ENCODE results near the gene PCDHGA1. TPM values are rescaled to one million over a fixed set of nuclear protein-coding genes. Genes with fewer than 3 reads are reported as not detected.
"Not testable (repeated sequence)": the region's sequence is repeated elsewhere in the genome, so short reads cannot be mapped to it uniquely, and the experiment has no call there.

Gene PCDHGA1
- total RNA-seq, 1 donor from 2014 or later = 0.47 TPM

DNA sequence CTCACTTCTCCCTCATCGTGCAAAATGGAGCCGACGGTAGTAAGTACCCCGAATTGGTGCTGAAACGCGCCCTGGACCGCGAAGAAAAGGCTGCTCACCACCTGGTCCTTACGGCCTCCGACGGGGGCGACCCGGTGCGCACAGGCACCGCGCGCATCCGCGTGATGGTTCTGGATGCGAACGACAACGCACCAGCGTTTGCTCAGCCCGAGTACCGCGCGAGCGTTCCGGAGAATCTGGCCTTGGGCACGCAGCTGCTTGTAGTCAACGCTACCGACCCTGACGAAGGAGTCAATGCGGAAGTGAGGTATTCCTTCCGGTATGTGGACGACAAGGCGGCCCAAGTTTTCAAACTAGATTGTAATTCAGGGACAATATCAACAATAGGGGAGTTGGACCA lies 101.0 kb downstream of the PCDHGA1 start:
- no peak overlapping the region for H3K27ac Mint-ChIP-seq
- TF ChIP-seq, protein P1, sequence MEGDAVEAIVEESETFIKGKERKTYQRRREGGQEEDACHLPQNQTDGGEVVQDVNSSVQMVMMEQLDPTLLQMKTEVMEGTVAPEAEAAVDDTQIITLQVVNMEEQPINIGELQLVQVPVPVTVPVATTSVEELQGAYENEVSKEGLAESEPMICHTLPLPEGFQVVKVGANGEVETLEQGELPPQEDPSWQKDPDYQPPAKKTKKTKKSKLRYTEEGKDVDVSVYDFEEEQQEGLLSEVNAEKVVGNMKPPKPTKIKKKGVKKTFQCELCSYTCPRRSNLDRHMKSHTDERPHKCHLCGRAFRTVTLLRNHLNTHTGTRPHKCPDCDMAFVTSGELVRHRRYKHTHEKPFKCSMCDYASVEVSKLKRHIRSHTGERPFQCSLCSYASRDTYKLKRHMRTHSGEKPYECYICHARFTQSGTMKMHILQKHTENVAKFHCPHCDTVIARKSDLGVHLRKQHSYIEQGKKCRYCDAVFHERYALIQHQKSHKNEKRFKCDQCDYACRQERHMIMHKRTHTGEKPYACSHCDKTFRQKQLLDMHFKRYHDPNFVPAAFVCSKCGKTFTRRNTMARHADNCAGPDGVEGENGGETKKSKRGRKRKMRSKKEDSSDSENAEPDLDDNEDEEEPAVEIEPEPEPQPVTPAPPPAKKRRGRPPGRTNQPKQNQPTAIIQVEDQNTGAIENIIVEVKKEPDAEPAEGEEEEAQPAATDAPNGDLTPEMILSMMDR (IDR thresholded peaks at IDR 0.05; ENCODE audit: unreplicated experiment) = no peak
- no peak for DNase-seq (ENCODE audit: low spot score in 2 of 2, unreplicated experiment in 2 of 2)
- peaks cover 65% of the 10 kb centered on the region for H3K36me3 Mint-ChIP-seq
- H3K9me3 Mint-ChIP-seq = peaks cover 56% of the 10 kb centered on the region
- H3K4me1 Mint-ChIP-seq = no peaks in the 10 kb centered on the region
- H3K27me3 Mint-ChIP-seq (ENCODE audit: low read depth) = no peaks in the 10 kb centered on the region
- H3K4me3 Mint-ChIP-seq = no peak overlapping the region

DNA sequence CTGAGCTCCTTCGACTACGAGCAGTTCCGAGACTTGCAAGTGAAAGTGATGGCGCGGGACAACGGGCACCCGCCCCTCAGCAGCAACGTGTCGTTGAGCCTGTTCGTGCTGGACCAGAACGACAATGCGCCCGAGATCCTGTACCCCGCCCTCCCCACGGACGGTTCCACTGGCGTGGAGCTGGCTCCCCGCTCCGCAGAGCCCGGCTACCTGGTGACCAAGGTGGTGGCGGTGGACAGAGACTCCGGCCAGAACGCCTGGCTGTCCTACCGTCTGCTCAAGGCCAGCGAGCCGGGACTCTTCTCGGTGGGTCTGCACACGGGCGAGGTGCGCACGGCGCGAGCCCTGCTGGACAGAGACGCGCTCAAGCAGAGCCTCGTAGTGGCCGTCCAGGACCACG lies 102.0 kb downstream of the PCDHGA1 start:
- not testable (repeated sequence) for H3K4me1 Mint-ChIP-seq; H3K27me3 Mint-ChIP-seq (ENCODE audit: low read depth); H3K4me3 Mint-ChIP-seq; DNase-seq (ENCODE audit: low spot score in 2 of 2, unreplicated experiment in 2 of 2); H3K27ac Mint-ChIP-seq
- Mint-ChIP-seq H3K36me3 (peaks cover 65% of the 10 kb centered on the region), H3K9me3 (peaks cover 58% of the 10 kb centered on the region)

DNA sequence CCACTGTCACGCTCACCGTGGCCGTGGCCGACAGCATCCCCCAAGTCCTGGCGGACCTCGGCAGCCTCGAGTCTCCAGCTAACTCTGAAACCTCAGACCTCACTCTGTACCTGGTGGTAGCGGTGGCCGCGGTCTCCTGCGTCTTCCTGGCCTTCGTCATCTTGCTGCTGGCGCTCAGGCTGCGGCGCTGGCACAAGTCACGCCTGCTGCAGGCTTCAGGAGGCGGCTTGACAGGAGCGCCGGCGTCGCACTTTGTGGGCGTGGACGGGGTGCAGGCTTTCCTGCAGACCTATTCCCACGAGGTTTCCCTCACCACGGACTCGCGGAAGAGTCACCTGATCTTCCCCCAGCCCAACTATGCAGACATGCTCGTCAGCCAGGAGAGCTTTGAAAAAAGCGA lies 102.4 kb downstream of the PCDHGA1 start:
- H3K27me3 Mint-ChIP-seq (ENCODE audit: low read depth); H3K27ac Mint-ChIP-seq; H3K4me3 Mint-ChIP-seq; H3K4me1 Mint-ChIP-seq; DNase-seq (ENCODE audit: low spot score in 2 of 2, unreplicated experiment in 2 of 2): not testable (repeated sequence)
- Mint-ChIP-seq H3K9me3 (peaks cover 60% of the 10 kb centered on the region), H3K36me3 (peaks cover 65% of the 10 kb centered on the region)

DNA sequence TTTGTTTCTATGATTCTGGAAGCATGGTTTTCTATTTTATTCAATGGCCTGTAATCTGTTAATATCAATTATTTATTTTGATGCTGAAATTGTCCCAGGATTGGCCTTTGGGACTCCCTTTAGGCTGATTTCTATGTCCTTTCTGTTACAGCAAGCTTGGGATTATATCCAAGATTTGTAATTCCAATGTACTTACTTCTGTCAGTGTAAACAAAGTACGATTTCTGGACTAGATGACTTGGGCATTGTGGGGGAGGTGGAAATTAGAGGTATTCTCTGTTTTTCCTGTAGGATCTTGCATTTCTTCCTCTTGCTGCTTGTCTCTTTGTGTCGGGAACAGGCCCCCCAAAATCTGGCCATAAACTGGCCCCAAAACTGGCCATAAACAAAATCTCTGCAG lies 103.7 kb downstream of the PCDHGA1 start:
- Mint-ChIP-seq H3K4me1 (no peaks in the 10 kb centered on the region), H3K27ac (no peak overlapping the region), H3K27me3 (ENCODE audit: low read depth) (no peaks in the 10 kb centered on the region), H3K36me3 (peaks cover 62% of the 10 kb centered on the region), H3K9me3 (peaks cover 60% of the 10 kb centered on the region), H3K4me3 (no peak overlapping the region)
- DNase-seq (ENCODE audit: low spot score in 2 of 2, unreplicated experiment in 2 of 2) = no peak
- TF ChIP-seq, protein P1 (IDR thresholded peaks at IDR 0.05; ENCODE audit: unreplicated experiment) = no peak

DNA sequence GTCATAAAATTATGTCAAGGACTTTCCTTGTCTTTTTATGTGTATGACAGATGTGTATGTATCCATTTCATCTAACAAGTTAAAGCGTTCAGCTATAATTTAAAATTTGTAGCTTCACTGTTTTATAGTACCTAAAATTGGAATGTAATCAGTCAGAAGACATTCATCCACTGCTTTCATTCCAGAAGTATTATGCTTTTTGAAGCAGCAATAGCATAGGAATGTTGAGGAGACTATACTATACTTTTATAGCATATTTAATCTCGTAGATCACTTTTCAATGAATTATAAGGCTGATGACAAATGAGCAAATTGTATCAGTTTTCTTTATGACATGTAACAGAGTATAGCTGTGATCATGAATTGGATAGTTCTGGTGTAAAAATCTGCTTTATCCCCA lies 106.9 kb downstream of the PCDHGA1 start:
- peaks cover 73% of the 10 kb centered on the region for H3K36me3 Mint-ChIP-seq
- H3K9me3 Mint-ChIP-seq = peaks cover 67% of the 10 kb centered on the region
- DNase-seq (ENCODE audit: low spot score in 2 of 2, unreplicated experiment in 2 of 2) = no peak
- no peak overlapping the region for H3K27ac Mint-ChIP-seq
- TF ChIP-seq, protein P1 (IDR thresholded peaks at IDR 0.05; ENCODE audit: unreplicated experiment) = no peak
- H3K27me3 Mint-ChIP-seq (ENCODE audit: low read depth) = no peaks in the 10 kb centered on the region
- no peak overlapping the region for H3K4me3 Mint-ChIP-seq
- H3K4me1 Mint-ChIP-seq = no peaks in the 10 kb centered on the region

DNA sequence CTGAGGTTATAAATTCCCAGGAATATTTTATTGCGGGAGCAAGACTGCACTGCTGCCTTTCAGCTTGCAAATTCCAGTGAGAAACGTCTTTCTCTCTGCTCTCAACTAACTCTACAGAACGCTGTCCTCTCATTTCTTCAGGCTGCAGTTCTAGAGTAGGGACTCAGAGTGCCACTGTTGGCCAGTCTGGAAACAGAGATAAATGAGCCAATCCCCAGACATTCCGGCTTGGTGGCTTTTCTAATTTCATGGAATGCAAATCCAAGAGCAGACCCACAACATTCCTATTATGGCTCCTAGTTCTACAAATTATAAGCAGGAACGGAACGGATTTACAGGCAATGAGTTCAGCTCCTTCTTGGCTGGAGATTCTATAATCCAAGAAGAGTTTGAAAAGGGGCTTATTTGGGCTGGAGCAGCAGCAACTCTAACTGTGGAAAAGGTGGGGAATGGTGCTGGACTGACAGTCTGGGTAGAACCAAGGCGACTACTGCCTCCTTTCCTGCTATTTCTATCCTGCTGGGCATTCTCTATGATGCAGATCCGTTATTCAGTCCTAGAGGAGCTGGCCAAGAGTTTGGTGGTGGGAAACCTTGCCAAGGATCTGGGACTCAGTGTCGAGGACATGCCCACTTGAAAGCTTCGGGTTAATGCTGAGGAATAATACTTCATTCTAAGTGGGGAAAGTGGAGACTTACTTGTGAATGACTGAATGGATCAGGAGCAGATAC lies 109.3 kb downstream of the PCDHGA1 start:
- Mint-ChIP-seq H3K9me3 (peaks cover 67% of the 10 kb centered on the region), H3K4me1 (no peaks in the 10 kb centered on the region), H3K36me3 (peaks cover 75% of the 10 kb centered on the region), H3K27ac (no peak overlapping the region), H3K27me3 (ENCODE audit: low read depth) (no peaks in the 10 kb centered on the region), H3K4me3 (no peak overlapping the region)
- DNase-seq (ENCODE audit: low spot score in 2 of 2, unreplicated experiment in 2 of 2) = no peak
- TF ChIP-seq, protein P1 (IDR thresholded peaks at IDR 0.05; ENCODE audit: unreplicated experiment) = no peak

Measured in mesothelial cell of epicardium (in vitro differentiated cells).